SK-N-MC (cell line): ENCODE measurements around the gene ZNF385B.

Experiments
- EZH2 ChIP-seq: fragments of 200-600 bp; sonication (generic); IDR thresholded peaks from one replicate; pipeline ENCODE4 v1.6.1; 2017; ENCODE audit warnings: antibody characterized with exemption
- FOXP2 ChIP-seq: optimal IDR thresholded peaks from 2 replicates; pipeline ENCODE3; 2011; ENCODE audit warnings: mild to moderate bottlenecking, moderate library complexity; ENCODE audit not compliant: insufficient read depth; ENCODE audit errors: extremely low read length, control extremely low read depth
- POLR2AphosphoS5 ChIP-seq: IDR thresholded peaks from 2 replicates; pipeline ENCODE4 v1.6.1; 2012; ENCODE audit warnings: mild to moderate bottlenecking, low read depth, low read length, borderline replicate concordance

DNA sequence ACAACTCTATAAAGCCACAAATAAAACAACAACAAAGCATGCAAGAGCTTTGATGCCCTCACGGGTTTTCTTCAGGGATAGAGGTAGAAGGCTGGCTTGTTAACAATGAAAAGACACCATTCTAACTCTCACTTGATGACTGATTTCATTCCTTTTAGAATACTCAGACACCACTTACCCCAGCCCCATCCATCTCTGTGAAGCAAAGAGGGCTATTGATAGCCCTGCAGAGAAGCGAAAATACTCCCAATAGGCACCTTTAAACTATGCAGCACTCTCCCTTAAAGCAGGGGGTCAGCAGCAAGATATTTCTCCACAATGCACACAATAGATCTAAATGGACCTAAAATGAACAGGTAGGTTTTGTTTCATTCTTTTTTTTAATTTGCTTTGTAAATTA, 35.1 kb downstream of the ZNF385B start:
- TF ChIP-seq POLR2AphosphoS5: no peak
- no peak for TF ChIP-seq FOXP2
- TF ChIP-seq EZH2: no peak
